Measurements from ENCODE around the gene LETM1.

DNA sequence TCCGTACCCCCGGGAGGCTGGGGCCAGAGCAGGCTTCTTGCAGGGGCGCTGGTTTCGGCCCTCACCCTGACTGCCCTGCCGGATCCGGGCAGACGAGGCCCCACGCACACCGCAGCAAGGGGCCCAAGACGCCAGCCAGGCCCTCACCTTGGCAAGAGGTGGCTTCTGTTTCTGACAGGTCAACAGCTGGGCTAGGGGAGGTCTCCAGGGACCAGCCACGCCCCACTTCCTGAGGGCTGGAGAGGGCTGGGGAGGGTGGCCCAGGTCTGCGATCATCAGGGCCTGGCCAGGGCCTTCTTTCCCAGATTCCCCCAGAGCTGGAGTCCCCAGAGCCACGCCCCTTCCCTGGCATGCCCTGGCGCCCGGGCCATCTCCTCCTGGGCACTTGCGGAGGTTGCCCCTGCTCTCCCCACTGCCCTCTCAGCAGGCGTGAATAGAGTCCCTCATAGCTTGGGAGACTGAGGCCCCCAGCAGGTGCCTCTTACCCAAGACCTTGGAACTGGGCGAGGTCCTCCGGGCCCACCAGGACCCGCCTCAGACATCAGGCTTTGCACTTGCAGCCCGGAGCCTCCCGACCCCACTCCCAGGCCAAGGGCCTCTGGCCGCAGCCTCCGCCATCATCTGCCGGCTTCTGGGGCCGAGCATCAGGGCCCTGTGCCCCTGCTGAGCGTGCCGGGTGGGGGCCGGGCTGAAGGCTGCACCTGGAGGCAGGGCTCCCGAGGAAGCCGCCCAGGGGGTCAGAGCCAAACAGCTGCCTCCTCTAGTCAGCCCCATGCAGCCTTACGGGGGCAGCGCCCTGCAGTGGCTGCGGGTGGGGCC is 69.2 kb downstream of the LETM1 start:
- TF ChIP-seq, protein P1, sequence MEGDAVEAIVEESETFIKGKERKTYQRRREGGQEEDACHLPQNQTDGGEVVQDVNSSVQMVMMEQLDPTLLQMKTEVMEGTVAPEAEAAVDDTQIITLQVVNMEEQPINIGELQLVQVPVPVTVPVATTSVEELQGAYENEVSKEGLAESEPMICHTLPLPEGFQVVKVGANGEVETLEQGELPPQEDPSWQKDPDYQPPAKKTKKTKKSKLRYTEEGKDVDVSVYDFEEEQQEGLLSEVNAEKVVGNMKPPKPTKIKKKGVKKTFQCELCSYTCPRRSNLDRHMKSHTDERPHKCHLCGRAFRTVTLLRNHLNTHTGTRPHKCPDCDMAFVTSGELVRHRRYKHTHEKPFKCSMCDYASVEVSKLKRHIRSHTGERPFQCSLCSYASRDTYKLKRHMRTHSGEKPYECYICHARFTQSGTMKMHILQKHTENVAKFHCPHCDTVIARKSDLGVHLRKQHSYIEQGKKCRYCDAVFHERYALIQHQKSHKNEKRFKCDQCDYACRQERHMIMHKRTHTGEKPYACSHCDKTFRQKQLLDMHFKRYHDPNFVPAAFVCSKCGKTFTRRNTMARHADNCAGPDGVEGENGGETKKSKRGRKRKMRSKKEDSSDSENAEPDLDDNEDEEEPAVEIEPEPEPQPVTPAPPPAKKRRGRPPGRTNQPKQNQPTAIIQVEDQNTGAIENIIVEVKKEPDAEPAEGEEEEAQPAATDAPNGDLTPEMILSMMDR (IDR thresholded peaks at IDR 0.05) = no peak
- no peak for TF ChIP-seq EZH2 (IDR thresholded peaks at IDR 0.05)
- no peak for TF ChIP-seq EZH2phosphoT487 (IDR thresholded peaks at IDR 0.05)

Measured in neural progenitor cell (in vitro differentiated cells).